KOPT-K1 (cell line): ENCODE data around the gene POLE.

Source experiments
- H3K27ac ChIP-seq: fragments of 200-600 bp; sonication (generic); 2 replicates; pipeline ENCODE4 v1.5.1; 2016; ENCODE audit warnings: antibody characterized with exemption, mild to moderate bottlenecking, low read depth, low read length; ENCODE audit not compliant: poor library complexity, severe bottlenecking
- H3K36me3 ChIP-seq: fragments of 200-600 bp; sonication (generic); 2 replicates; pipeline ENCODE4 v1.5.1; 2017; ENCODE audit warnings: antibody characterized with exemption, mild to moderate bottlenecking, low read length, moderate library complexity; ENCODE audit not compliant: insufficient read depth
- H3K9me3 ChIP-seq: fragments of 200-600 bp; sonication (generic); 2 replicates; pipeline ENCODE4 v1.5.1; 2017; ENCODE audit warnings: antibody characterized with exemption, low read length, mild to moderate bottlenecking; ENCODE audit not compliant: insufficient read depth, poor library complexity, severe bottlenecking

POLE gene

DNA sequence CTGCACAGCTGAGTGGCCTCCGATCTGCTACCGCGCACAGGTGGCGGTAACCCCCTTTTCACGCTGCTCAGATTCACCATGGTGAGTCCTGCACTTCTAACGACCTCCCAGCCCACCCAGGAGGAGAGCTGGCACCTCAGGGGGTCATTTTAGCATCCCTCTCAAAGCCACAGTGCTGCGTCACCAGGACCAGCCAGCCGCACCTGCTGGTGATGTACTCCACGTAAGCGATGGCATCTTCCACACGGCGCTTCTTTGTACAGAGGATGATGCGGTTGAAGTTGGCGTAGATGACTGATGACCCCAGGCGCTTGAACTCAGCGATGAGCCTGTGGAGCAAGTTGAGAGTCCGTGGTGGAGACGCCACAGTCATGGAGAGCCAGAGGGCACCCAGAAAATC is 49.3 kb downstream of the POLE start:
- Histone ChIP-seq H3K36me3 (peaks cover 100% of the 10 kb centered on the region), H3K27ac (no peak overlapping the region), H3K9me3 (no peaks in the 10 kb centered on the region)

DNA sequence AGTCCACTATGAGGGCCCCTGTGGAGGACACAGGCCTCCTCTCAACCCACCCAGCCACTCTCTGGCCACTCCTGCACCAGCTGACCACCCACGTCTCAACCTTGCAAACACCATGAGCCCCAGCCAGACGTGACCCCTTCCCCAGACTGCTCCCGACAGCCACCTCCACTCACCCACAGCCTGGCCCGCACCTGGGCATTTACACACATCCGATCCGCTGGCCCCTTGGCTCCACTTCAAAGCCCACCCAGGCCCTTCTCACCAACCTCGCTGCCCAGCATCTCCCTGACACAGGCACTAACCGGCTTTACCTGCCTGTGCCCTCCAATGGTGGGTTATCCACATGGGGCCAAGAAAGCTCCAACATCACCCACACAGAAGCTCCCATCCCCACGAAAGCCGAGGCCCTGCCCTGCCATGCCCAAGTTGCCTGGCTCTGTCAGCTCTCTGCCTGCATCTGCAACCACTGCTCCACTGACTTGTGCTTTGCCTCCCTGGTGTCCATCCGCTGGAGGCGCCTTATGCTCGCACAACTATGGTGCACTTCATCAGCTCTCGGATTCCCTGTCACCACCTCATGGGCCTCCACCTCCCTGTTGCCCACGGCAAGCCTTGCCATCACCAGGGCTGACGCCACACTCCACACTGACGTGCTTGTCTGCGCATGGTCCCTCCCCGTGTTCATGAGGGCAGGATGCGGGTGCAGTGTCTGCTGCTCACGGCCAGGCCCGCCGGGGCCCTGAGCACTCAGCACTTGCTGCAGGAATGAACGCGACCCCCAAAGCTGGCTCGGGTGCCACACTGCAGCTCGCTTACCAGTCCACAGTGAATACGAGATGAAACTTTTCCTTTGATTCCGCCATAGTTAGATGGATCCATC is 51.8 kb downstream of the POLE start:
- H3K9me3 ChIP-seq, result no peaks in the 10 kb centered on the region
- peaks cover 100% of the 10 kb centered on the region for H3K36me3 ChIP-seq
- H3K27ac ChIP-seq, result no peak overlapping the region

DNA sequence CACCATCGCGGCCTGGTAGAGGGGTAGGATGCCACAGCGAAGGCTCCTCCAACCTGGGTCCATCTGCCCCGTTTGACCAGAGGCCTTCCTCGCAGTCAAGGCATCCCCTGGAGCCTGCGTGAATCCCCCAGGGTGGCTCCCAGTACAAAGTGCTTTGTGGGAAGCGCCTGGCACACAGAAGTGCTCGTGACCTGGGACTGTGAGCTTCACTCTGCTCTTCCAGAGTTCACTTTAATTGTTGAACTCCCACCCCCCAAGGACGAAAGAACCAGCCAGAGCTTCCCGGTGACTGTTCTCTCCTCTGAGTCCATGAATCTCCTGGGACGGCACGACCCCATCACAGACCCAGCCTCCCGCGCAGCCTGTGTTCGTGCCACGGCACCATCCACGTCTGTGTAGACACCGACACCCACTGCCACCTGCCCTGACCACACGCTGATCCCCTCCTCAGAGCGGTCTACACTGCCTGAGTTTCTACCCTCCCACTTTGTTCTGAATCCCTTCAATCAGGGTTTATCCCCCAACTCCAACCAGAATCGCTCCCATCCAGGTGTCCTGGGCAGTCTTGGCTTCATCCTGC is 52.6 kb downstream of the POLE start:
- Histone ChIP-seq H3K27ac (no peak overlapping the region), H3K9me3 (no peaks in the 10 kb centered on the region), H3K36me3 (peaks cover 100% of the 10 kb centered on the region)

DNA sequence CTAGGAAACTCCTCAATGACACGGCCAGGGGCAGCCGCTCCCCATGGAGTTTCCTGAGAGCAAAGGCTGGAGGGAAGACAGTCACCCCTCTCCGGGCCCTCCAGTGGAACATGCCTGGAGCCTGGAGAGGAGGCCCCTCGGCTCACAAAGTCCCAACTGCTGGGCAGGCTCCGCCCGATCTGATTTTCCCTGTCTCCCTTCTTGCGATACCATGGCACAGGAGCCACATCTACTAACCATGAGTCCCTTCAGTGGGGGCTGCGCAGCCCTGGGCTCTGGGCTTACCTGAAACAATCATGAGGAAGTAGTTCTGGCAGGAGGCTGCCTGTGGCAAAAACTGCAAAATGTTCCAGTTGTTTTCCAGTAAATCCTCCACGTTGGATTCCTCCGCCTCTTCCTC is 53.2 kb downstream of the POLE start:
- Histone ChIP-seq H3K36me3 (peaks cover 100% of the 10 kb centered on the region), H3K9me3 (no peaks in the 10 kb centered on the region)

DNA sequence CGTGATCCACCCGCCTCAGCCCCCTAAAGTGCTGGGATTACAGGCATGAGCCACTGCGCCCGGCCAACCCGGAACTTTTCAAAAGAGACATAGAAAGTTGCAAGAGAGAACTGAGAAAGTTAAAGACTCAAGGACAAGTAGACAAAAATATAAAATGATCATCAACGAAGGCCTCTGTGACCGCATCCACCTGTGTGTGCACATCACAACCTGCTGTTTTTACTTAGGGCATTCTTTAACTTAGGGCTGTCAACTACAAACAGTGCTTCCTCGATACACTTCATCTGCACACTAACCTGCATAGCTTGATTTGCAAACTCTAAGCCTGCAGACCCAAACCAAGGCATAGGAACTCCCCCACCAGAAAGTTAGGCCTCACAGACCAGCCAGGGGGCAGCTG is 53.7 kb downstream of the POLE start:
- Histone ChIP-seq H3K36me3 (peaks cover 100% of the 10 kb centered on the region), H3K27ac (no peak overlapping the region), H3K9me3 (no peaks in the 10 kb centered on the region)

More for the DNA sequence above, 53.2 kb downstream of the POLE start:
- no peak overlapping the region for H3K27ac ChIP-seq

DNA sequence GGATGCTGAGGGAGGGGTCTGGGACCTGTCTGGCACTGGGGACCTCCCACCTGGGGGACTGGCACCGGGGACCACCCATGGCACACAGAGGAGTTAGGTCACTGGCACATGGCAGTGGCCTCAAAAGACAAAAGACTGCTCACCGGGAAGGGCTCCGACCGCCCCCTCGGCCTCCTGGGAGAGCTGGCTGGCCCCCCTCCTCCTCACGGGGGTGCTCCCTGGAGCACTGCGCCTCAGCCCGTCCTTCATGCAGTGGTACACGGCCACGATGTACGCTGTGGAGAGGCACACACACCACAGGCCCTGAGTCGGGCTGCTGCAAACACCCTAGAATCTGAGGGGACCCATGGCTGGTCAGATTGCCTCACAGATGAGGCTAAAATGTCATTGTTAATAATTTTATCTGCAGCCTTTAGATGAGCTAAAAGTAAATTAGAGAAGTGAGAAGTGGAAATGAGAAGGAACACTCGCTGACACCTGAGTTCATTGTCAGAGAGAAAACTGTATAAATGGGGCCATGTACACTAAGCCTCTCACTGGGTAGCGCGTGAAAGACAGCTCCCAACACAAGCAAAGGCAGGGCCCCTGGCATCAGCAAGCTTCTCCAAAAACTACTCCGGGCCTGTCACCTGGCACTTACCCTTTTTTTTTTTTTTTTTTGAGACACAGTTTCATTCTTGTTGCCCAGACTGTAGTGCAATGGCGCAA is 54.5 kb downstream of the POLE start:
- Histone ChIP-seq H3K36me3 (peaks cover 99% of the 10 kb centered on the region), H3K9me3 (no peaks in the 10 kb centered on the region), H3K27ac (no peak overlapping the region)

DNA sequence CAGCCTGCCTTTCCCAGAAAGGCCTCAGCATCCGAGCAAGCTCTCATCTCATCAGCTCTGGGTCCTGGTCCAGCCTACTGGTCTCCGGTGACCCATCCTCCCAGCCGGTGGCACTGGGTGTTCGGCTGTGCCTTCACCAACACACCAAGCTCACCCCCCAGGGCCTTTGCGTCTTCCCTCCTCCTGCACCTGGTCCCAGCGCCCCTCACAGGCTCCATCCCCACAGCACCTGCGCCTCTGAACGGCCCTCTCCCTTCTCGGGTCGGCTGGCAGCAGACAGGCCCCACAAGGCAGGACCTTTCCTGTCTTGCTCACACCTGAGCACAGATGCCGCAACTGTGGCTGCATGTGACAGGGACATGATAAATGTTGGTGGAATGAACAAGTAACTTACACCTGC is 55.5 kb downstream of the POLE start:
- Histone ChIP-seq H3K9me3 (no peaks in the 10 kb centered on the region), H3K36me3 (peaks cover 99% of the 10 kb centered on the region)

DNA sequence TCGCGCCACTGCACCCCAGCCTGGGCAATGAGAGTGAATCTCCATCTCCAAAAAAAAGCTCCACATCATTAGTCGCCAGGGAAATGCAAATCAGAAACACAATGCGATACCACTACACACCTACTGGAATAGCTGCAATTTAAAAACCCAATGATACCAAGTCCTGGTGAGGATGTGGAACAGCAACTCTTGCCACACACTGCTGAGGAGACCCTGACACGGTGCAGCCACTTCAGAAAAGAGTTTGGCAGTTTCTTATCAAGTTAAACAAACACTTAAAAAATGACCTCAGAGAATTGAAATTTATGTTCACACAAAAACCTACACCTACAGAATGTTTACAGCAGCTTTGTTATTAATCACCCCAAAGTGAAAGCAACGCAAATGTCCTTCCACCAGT is 56.5 kb downstream of the POLE start:
- no peak overlapping the region for H3K27ac ChIP-seq
- peaks cover 99% of the 10 kb centered on the region for H3K36me3 ChIP-seq
- no peaks in the 10 kb centered on the region for H3K9me3 ChIP-seq

More for the DNA sequence above, 55.5 kb downstream of the POLE start:
- no peak overlapping the region for H3K27ac ChIP-seq

DNA sequence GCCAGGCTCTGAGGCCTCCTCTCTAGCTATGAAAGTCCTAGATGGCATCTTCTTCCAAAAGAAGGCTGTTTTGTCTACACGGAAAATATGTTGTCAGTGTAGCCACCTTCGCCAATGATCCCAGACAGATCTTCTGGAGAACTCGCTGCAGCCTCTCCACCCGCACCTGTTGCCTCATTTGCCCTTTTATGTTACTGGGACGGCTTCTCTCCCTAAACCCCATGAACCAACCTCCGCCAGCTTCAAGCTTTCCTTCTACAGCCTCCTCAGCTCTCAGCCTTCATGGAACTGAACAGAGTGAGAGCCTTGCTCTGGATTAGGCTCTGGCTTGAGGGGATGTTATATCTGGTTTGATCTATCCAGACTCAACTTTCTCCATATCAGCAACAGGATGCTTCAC is 57.8 kb downstream of the POLE start:
- Histone ChIP-seq H3K36me3 (peaks cover 99% of the 10 kb centered on the region), H3K27ac (no peak overlapping the region), H3K9me3 (no peaks in the 10 kb centered on the region)

DNA sequence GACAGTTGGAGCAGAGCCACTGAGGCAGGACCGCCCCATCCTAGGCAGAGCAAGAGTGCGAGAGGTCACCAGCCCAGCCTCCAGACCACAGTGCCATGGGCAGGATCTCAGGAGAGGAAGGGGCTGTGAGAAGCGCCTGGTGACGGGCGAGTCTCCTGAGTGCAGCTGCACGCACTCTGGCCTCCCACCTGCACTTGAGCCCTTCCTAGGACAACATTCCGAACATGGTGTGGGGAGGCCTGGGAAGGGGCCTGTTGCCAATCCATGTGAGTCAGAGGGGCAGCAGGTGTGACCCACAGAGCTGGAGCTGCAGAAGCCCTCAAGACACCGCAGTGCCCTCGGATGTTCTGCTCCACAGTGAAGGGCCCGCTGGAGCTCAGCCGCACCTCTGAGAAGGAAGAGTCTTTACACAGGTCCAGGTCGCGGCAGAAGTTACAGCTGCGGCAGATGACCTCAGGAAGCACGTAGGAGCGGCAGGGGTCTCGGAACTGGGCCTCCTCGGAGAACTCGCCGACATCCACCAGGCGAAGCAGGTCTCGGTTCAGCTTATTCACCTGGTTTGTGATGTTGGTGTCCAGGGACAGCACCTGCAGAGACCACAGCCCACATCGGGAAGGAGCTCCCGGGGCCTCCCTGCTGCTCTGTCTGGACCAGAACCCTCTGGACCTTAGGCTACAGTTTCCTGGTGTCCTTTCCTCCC is 61.3 kb downstream of the POLE start:
- Histone ChIP-seq H3K36me3 (peaks cover 86% of the 10 kb centered on the region), H3K9me3 (no peaks in the 10 kb centered on the region), H3K27ac (no peak overlapping the region)

DNA sequence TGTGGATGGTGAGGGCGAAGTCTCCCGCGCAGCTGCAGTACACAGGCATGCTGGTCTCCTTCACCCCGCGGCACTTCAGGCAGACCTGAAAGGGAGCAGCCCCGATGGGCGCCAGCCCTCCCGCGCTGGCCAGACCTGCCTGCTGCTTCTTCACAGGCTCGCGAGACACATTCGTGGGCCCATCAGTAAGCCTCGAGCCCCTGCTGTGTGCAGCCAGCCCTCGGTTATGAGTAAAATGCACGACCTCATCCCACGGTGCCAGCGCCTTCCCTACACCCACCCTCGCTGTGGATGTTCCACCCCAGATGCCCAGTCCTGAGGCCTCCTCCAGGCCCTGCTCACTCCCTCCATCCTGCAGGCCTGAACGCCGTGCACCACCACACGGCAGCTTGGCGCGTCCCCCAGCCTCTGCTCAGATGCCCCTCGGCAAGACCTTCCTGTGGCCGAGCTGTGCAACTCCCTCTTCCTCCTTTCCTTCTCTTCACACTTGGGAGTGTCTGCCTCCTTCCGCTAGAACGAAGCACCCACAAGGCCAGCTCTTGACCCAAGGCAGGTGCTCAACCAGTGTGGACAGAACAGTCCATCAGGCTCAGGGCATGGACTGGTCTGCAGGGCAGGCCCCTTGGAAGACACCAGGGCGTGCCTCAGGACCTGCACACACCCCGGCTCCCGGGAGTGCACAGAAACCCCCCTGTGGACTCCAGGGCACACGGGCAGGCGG is 62.1 kb downstream of the POLE start:
- peaks cover 78% of the 10 kb centered on the region for H3K36me3 ChIP-seq
- no peaks in the 10 kb centered on the region for H3K9me3 ChIP-seq
- no peak overlapping the region for H3K27ac ChIP-seq

DNA sequence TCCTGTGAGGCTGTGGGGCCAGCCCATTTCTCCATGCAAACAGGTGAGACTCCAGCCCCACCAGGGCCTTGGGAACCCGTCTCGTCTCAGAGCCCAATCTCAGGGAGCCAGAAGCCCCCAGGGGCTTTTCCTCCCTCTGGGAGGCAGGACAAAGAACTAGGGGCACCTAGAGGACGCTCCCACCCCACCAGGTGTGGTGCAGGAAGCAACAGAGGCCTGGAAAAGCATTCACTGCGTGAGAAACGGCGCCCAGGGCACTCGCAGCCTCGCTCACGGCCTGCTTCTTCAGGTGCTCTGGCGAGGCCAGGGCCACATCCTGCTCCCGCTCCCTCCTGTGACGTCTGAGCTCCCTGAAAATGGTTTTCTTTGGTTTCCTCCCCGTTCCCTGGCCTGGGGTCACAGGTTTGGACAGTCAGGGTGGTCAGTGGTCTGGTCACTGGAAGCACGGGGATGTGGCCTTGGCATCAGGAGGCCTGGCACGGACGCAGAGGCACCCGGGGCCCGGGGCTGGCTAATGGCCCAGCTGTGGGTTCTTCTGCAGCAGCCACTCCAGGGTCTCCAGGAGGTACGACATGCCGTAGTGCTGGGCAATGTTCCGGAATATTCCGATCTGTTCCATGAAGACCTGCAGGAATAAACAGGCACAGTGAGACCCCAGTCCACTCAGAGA is 62.8 kb downstream of the POLE start:
- no peak overlapping the region for H3K27ac ChIP-seq
- peaks cover 71% of the 10 kb centered on the region for H3K36me3 ChIP-seq

DNA sequence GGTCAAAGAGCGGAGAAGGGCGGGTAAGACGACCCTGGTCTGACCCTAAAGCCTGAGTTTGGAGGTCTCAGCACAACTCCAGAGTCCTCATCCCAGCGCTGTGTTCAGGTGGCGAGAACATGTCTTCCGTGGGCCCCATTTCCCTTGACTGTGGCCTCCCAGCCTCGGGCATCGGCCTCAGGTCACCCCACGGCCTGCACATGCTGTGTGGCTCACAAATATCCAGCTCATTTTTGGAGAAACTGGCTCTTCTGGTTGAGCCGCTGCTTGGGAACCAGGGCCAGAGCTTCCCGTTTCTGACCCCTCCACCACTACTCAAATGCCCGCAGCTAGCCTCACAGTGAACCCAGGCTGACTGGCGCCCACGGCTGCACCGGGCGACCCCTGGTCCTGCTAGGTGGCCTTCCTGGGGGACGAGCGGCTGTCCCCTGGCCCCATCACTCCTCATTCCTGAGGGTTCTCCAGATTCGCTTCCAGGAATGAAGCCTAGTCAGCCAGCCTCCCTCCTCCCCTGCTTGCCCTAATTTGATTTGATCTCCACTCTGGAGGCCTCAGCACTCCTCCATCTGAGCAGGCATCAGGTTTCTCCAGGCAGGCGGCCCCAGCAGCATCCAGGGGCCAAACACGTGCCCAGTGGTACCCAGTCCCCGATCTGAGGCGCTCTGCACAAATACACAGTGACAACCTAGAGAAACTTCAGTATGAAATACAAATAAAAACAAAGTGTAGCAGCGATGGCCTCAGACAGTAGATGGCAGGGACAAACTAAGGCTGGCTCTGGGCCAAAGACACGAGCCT is 63.9 kb downstream of the POLE start:
- Histone ChIP-seq H3K9me3 (no peaks in the 10 kb centered on the region), H3K27ac (no peak overlapping the region), H3K36me3 (peaks cover 60% of the 10 kb centered on the region)

More for the DNA sequence above, 62.8 kb downstream of the POLE start:
- no peaks in the 10 kb centered on the region for H3K9me3 ChIP-seq
